Thyroid gland (tissue), 4 donors: ENCODE data around the gene LHFPL6. TPM values are rescaled to one million over a fixed set of nuclear protein-coding genes. Genes with fewer than 3 reads are reported as not detected.

Experiments
- DNase-seq, 2 donors: peaks; one replicate each; pipeline ENCODE4 v3.0.0-alpha.2; 2019
- H3K27ac ChIP-seq, 3 donors: fragments of 200-600 bp; sonication (generic); 1 replicate in 2 of 3; 2 replicates in 1 of 3; pipeline ENCODE4 v1.5.1; 2016 to 2019; ENCODE audit warnings: mild to moderate bottlenecking in 1 of 3, moderate library complexity in 1 of 3
- H3K27me3 ChIP-seq: fragments of 200-600 bp; sonication (generic); one replicate; pipeline ENCODE4 v1.5.1; 2019
- H3K36me3 ChIP-seq, 2 donors: fragments of 200-600 bp; sonication (generic); one replicate each; pipeline ENCODE4 v1.5.1; 2016 to 2019
- H3K4me1 ChIP-seq, 2 donors: fragments of 200-600 bp; sonication (generic); one replicate each; pipeline ENCODE4 v1.5.1; 2017 to 2019
- H3K4me3 ChIP-seq, 3 donors: fragments of 200-600 bp; sonication (generic); replicated peaks in 1 of 3; 1 replicate in 2 of 3; 2 replicates in 1 of 3; pipeline ENCODE4 v1.5.1; 2016; ENCODE audit warnings: mild to moderate bottlenecking in 1 of 3
- H3K9me3 ChIP-seq: fragments of 200-600 bp; sonication (generic); one replicate; pipeline ENCODE4 v1.5.1; 2017
- POLR2A ChIP-seq, 2 donors: fragments of 450-650 bp; IDR thresholded peaks; one replicate each; pipeline ENCODE4 v1.6.1; 2017; ENCODE audit warnings: antibody characterized with exemption in 2 of 2, mild to moderate bottlenecking in 2 of 2, moderate library complexity in 1 of 2
- WGBS, 2 donors: methylation state at CpG; one replicate each; pipeline ENCODE4 v1.1.5; 2017; 5-methylcytosine and 5-hydroxymethylcytosine counted together
- intact Hi-C: fragments of 100-400 bp; cut with DNase I; formaldehyde crosslinking; loops from one replicate; pipeline ENCODE4 v1.15.1; 2023
- total RNA-seq, 4 donors: library from RNA; depleted of rRNA; stranded (reverse); fragments of >200 nt; gene quantifications; one replicate each; pipeline ENCODE4 v1.2.3, GENCODE V29; 2016
- TF ChIP-seq, protein P1 (sequence below), 6 experiments: fragments of 200-600 bp in 3 of 6; fragments of 450-650 bp in 3 of 6; sonication (generic) in 3 of 6; IDR thresholded peaks; one replicate each; pipeline ENCODE4 v1.5.1; 2016 to 2019; ENCODE audit warnings: antibody characterized with exemption in 6 of 6, mild to moderate bottlenecking in 2 of 6, inconsistent platforms in 1 of 6, moderate library complexity in 1 of 6

The LHFPL6 gene
- 10 to 100 TPM; 23.6 to 86.3 (median 42.0) TPM for total RNA-seq

GRCh38 chr13:39602614-39603366 is at the start of gene LHFPL6:
TSS of gene LHFPL6 (minus strand) at chr13:39603193.
- intact Hi-C loops, result loop anchor here (5.0 kb wide), 1 partner anchor 330 kb away; no protein-coding TSS in a partner anchor
- peak within 1 kb of the TSS; percentile 51 to 77 (median 75) for H3K4me3 ChIP-seq
- no peaks in the 10 kb centered on the region for H3K9me3 ChIP-seq
- peak in 1 of 2 donors; percentile 68 for TF ChIP-seq POLR2A (IDR thresholded peaks at IDR 0.05)
- TF ChIP-seq, protein P1, sequence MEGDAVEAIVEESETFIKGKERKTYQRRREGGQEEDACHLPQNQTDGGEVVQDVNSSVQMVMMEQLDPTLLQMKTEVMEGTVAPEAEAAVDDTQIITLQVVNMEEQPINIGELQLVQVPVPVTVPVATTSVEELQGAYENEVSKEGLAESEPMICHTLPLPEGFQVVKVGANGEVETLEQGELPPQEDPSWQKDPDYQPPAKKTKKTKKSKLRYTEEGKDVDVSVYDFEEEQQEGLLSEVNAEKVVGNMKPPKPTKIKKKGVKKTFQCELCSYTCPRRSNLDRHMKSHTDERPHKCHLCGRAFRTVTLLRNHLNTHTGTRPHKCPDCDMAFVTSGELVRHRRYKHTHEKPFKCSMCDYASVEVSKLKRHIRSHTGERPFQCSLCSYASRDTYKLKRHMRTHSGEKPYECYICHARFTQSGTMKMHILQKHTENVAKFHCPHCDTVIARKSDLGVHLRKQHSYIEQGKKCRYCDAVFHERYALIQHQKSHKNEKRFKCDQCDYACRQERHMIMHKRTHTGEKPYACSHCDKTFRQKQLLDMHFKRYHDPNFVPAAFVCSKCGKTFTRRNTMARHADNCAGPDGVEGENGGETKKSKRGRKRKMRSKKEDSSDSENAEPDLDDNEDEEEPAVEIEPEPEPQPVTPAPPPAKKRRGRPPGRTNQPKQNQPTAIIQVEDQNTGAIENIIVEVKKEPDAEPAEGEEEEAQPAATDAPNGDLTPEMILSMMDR (IDR thresholded peaks at IDR 0.05), result no peak
- peaks cover 7 to 9% of the 10 kb centered on the region in 2 donors for H3K4me1 ChIP-seq
- no peaks in the 10 kb centered on the region for H3K27me3 ChIP-seq
- 1% methylated on average over 22 to 35 of the region's 73 CpGs for WGBS, 2 donors
- no peaks in the 10 kb centered on the region for H3K36me3 ChIP-seq
- peak within 1 kb of the TSS; percentile 52 to 87 (median 74) for H3K27ac ChIP-seq
- DNase-seq, result peak; percentile 76 to 77

DNA sequence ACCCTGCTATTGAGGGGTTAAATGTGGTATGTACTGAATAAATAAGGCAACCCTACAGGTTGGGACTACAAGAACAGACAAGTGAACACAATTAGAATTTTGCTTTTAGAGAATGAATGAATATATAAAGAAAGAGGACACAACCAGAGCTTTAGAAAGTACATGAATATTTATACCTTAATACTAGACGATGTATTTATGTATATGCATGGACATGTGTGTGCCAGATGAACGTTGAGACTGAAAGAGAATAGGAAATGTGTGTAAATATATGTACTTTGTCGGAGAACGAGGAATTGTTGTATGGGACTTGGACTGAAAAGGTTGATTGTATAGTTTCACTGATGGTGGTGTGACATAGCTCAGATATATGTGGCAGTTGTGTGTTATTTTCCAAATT is 43.1 kb upstream of the LHFPL6 start:
- no peaks in the 10 kb centered on the region for H3K9me3 ChIP-seq
- H3K4me1 ChIP-seq, result no peaks in the 10 kb centered on the region
- TF ChIP-seq, protein P1 (IDR thresholded peaks at IDR 0.05), result no peak
- TF ChIP-seq POLR2A (IDR thresholded peaks at IDR 0.05), result no peak
- DNase-seq, result no peak
- no peaks in the 10 kb centered on the region for H3K27me3 ChIP-seq
- no peak overlapping the region for H3K27ac ChIP-seq
- intact Hi-C loops, result no loop called here
- H3K4me3 ChIP-seq, result no peak overlapping the region
- no peaks in the 10 kb centered on the region for H3K36me3 ChIP-seq
- WGBS, 2 donors, result 84 to 88% methylated on average over 4 of the region's 4 CpGs

DNA sequence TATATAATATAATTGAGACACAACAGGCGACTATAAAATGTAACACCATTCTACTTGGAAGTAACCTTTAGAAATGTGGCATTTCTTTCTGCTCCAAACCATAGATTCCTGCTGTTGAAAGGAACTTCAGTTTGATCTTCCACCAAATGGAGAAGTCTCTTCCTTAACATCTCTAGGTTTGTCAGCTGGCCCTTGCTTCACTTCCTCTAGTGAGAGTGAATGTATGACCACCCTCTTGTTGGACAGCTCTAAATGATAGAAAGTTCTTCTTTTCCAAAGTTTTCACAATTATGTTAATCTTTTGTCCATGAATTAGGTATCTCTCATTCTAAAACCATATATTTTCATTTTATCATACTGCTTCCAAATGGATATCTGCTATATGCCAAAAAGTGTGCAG is 38.7 kb upstream of the LHFPL6 start:
- H3K27me3 ChIP-seq, result no peaks in the 10 kb centered on the region
- H3K4me1 ChIP-seq, result no peaks in the 10 kb centered on the region
- H3K4me3 ChIP-seq, result no peak overlapping the region
- WGBS, 2 donors, result 87 to 95% methylated on average over 1 of the region's 1 CpG
- H3K9me3 ChIP-seq, result no peaks in the 10 kb centered on the region
- no peak for DNase-seq
- no peak overlapping the region for H3K27ac ChIP-seq
- intact Hi-C loops, result no loop called here
- TF ChIP-seq, protein P1 (IDR thresholded peaks at IDR 0.05), result no peak
- TF ChIP-seq POLR2A (IDR thresholded peaks at IDR 0.05), result no peak
- H3K36me3 ChIP-seq, result no peaks in the 10 kb centered on the region

GRCh38 chr13:39637890-39638289 is 34.9 kb upstream of the LHFPL6 start:
- no peak overlapping the region for H3K4me3 ChIP-seq
- 68 to 93% methylated on average over 3 of the region's 3 CpGs for WGBS, 2 donors
- TF ChIP-seq POLR2A (IDR thresholded peaks at IDR 0.05), result no peak
- TF ChIP-seq, protein P1 (IDR thresholded peaks at IDR 0.05), result no peak
- no peaks in the 10 kb centered on the region for H3K27me3 ChIP-seq
- no peak overlapping the region for H3K27ac ChIP-seq
- intact Hi-C loops, result no loop called here
- no peaks in the 10 kb centered on the region for H3K4me1 ChIP-seq
- no peak for DNase-seq
- H3K36me3 ChIP-seq, result no peaks in the 10 kb centered on the region
- H3K9me3 ChIP-seq, result no peaks in the 10 kb centered on the region

- H3K36me3 ChIP-seq, result no peaks in the 10 kb centered on the region
- H3K4me1 ChIP-seq, result no peaks in the 10 kb centered on the region
- TF ChIP-seq, protein P1 (IDR thresholded peaks at IDR 0.05), result no peak
- TF ChIP-seq POLR2A (IDR thresholded peaks at IDR 0.05), result no peak
- intact Hi-C loops, result no loop called here
- WGBS, 2 donors, result 90 to 93% methylated on average over 1 of the region's 1 CpG
- DNase-seq, result no peak
- H3K27me3 ChIP-seq, result no peaks in the 10 kb centered on the region
- H3K9me3 ChIP-seq, result no peaks in the 10 kb centered on the region
- H3K4me3 ChIP-seq, result no peak overlapping the region
- no peak overlapping the region for H3K27ac ChIP-seq
Measured at GRCh38 chr13:39635564-39635963, 32.6 kb upstream of the LHFPL6 start.
